Activated naive CD4-positive, alpha-beta T cell treated with anti-CD3 and anti-CD28 coated beads, Interleukin-2, amount 50 U/mL, for 24 hours (primary cell): ENCODE measurements around the gene HACD1.
"Not testable (repeated sequence)": the region's sequence is repeated elsewhere in the genome, so short reads cannot be mapped to it uniquely, and the experiment has no call there.

Source experiments
- H3K27ac Mint-ChIP-seq: one replicate; pipeline ENCODE4 v1.8.0; 2021; ENCODE audit warnings: mild to moderate bottlenecking, mixed read lengths
- H3K27me3 Mint-ChIP-seq: one replicate; pipeline ENCODE4 v1.8.0; 2021; ENCODE audit warnings: mixed read lengths
- H3K36me3 Mint-ChIP-seq: one replicate; pipeline ENCODE4 v1.8.0; 2021; ENCODE audit warnings: mixed read lengths
- H3K4me1 Mint-ChIP-seq: one replicate; pipeline ENCODE4 v1.8.0; 2021; ENCODE audit warnings: mixed read lengths
- H3K4me3 Mint-ChIP-seq: one replicate; pipeline ENCODE4 v1.8.0; 2021; ENCODE audit warnings: mild to moderate bottlenecking, mixed read lengths
- H3K9me3 Mint-ChIP-seq: one replicate; pipeline ENCODE4 v1.8.0; 2021; ENCODE audit warnings: mixed read lengths

Gene HACD1

GRCh38 chr10:17648243-17649035 is 31.3 kb upstream of the HACD1 start:
- H3K4me3 Mint-ChIP-seq, result peak overlapping the region; percentile 70
- no peaks in the 10 kb centered on the region for H3K9me3 Mint-ChIP-seq
- H3K4me1 Mint-ChIP-seq, result peaks cover 83% of the 10 kb centered on the region
- H3K36me3 Mint-ChIP-seq, result peaks cover 20% of the 10 kb centered on the region
- H3K27me3 Mint-ChIP-seq, result no peaks in the 10 kb centered on the region
- H3K27ac Mint-ChIP-seq, result peak overlapping the region; percentile 93

- Mint-ChIP-seq H3K27me3 (no peaks in the 10 kb centered on the region), H3K4me1 (peaks cover 75% of the 10 kb centered on the region), H3K36me3 (peaks cover 15% of the 10 kb centered on the region), H3K4me3 (no peak overlapping the region), H3K27ac (peak overlapping the region; percentile 10), H3K9me3 (no peaks in the 10 kb centered on the region)
These were observed 30.2 kb upstream of the HACD1 start for GRCh38 chr10:17647326-17647725.

- no peaks in the 10 kb centered on the region for H3K27me3 Mint-ChIP-seq
- peak overlapping the region; percentile 56 for H3K27ac Mint-ChIP-seq
- H3K4me3 Mint-ChIP-seq, result peak overlapping the region; percentile 99
- no peaks in the 10 kb centered on the region for H3K9me3 Mint-ChIP-seq
- peaks cover 64% of the 10 kb centered on the region for H3K4me1 Mint-ChIP-seq
- peaks cover 4% of the 10 kb centered on the region for H3K36me3 Mint-ChIP-seq
These were observed 28.6 kb upstream of the HACD1 start for GRCh38 chr10:17645621-17646345.

GRCh38 chr10:17644485-17644943 is 27.3 kb upstream of the HACD1 start:
- Mint-ChIP-seq H3K4me1 (peaks cover 53% of the 10 kb centered on the region), H3K27ac (peak overlapping the region; percentile 100), H3K27me3 (no peaks in the 10 kb centered on the region), H3K9me3 (no peaks in the 10 kb centered on the region), H3K36me3 (peaks cover 1% of the 10 kb centered on the region), H3K4me3 (peak overlapping the region; percentile 99)

- Mint-ChIP-seq H3K27me3 (no peaks in the 10 kb centered on the region), H3K36me3 (no peaks in the 10 kb centered on the region), H3K9me3 (no peaks in the 10 kb centered on the region), H3K4me1 (peaks cover 47% of the 10 kb centered on the region), H3K4me3 (peak within 1 kb of the TSS; percentile 99), H3K27ac (peak within 1 kb of the TSS; percentile 100)
These were observed 26.7 kb upstream of the HACD1 start, which contains the start of gene STAM for GRCh38 chr10:17643755-17644484. Gene STAM, plus strand, starts transcription at chr10:17644151. Its CDS starts 189 bp downstream, at chr10:17644340.

GRCh38 chr10:17643339-17643754 is 26.2 kb upstream of the HACD1 start:
- Mint-ChIP-seq H3K4me3 (peak overlapping the region; percentile 99), H3K36me3 (no peaks in the 10 kb centered on the region), H3K27me3 (no peaks in the 10 kb centered on the region), H3K9me3 (no peaks in the 10 kb centered on the region), H3K4me1 (peaks cover 42% of the 10 kb centered on the region), H3K27ac (peak overlapping the region; percentile 100)

- H3K27ac Mint-ChIP-seq, result no peak overlapping the region
- H3K36me3 Mint-ChIP-seq, result no peaks in the 10 kb centered on the region
- no peak overlapping the region for H3K4me3 Mint-ChIP-seq
- H3K27me3 Mint-ChIP-seq, result no peaks in the 10 kb centered on the region
- H3K9me3 Mint-ChIP-seq, result no peaks in the 10 kb centered on the region
- H3K4me1 Mint-ChIP-seq, result peaks cover 14% of the 10 kb centered on the region
These were observed 23.2 kb upstream of the HACD1 start for GRCh38 chr10:17640331-17640816.

GRCh38 chr10:17637869-17638268 is 20.7 kb upstream of the HACD1 start:
- peaks cover 3% of the 10 kb centered on the region for H3K4me1 Mint-ChIP-seq
- H3K4me3 Mint-ChIP-seq, result no peak overlapping the region
- H3K9me3 Mint-ChIP-seq, result no peaks in the 10 kb centered on the region
- H3K27ac Mint-ChIP-seq, result no peak overlapping the region
- H3K27me3 Mint-ChIP-seq, result no peaks in the 10 kb centered on the region
- no peaks in the 10 kb centered on the region for H3K36me3 Mint-ChIP-seq

GRCh38 chr10:17633353-17633752 is 16.2 kb upstream of the HACD1 start:
- Mint-ChIP-seq H3K27me3 (no peaks in the 10 kb centered on the region), H3K9me3 (no peaks in the 10 kb centered on the region), H3K4me1 (no peaks in the 10 kb centered on the region), H3K36me3 (no peaks in the 10 kb centered on the region), H3K27ac (no peak overlapping the region), H3K4me3 (no peak overlapping the region)

GRCh38 chr10:17632590-17632989 is 15.4 kb upstream of the HACD1 start:
- not testable (repeated sequence) for H3K4me1 Mint-ChIP-seq, H3K36me3 Mint-ChIP-seq, H3K27ac Mint-ChIP-seq, H3K9me3 Mint-ChIP-seq, H3K27me3 Mint-ChIP-seq, H3K4me3 Mint-ChIP-seq

GRCh38 chr10:17626656-17627055 is 9.5 kb upstream of the HACD1 start:
- H3K27me3 Mint-ChIP-seq, result peaks cover 2% of the 10 kb centered on the region
- H3K4me1 Mint-ChIP-seq, result no peaks in the 10 kb centered on the region
- no peak overlapping the region for H3K4me3 Mint-ChIP-seq
- H3K27ac Mint-ChIP-seq, result no peak overlapping the region
- no peaks in the 10 kb centered on the region for H3K36me3 Mint-ChIP-seq
- no peaks in the 10 kb centered on the region for H3K9me3 Mint-ChIP-seq

- Mint-ChIP-seq H3K9me3 (no peaks in the 10 kb centered on the region), H3K27ac (no peak overlapping the region), H3K36me3 (no peaks in the 10 kb centered on the region), H3K4me1 (no peaks in the 10 kb centered on the region), H3K4me3 (no peak overlapping the region), H3K27me3 (peaks cover 2% of the 10 kb centered on the region)
These were observed 7.8 kb upstream of the HACD1 start for GRCh38 chr10:17624996-17625395.

- Mint-ChIP-seq H3K9me3 (no peaks in the 10 kb centered on the region), H3K27me3 (peaks cover 15% of the 10 kb centered on the region), H3K27ac (peak overlapping the region; percentile 80)
These were observed 4.9 kb upstream of the HACD1 start for GRCh38 chr10:17622061-17622460.

GRCh38 chr10:17616403-17617030 is 657 bp downstream of the HACD1 start:
- peaks cover 13% of the 10 kb centered on the region for H3K27me3 Mint-ChIP-seq
- H3K4me1 Mint-ChIP-seq, result peaks cover 7% of the 10 kb centered on the region
- H3K4me3 Mint-ChIP-seq, result peak overlapping the region; percentile 57
- H3K9me3 Mint-ChIP-seq, result no peaks in the 10 kb centered on the region
- no peaks in the 10 kb centered on the region for H3K36me3 Mint-ChIP-seq
- no peak overlapping the region for H3K27ac Mint-ChIP-seq

More at GRCh38 chr10:17622061-17622460, 4.9 kb upstream of the HACD1 start:
- peaks cover 7% of the 10 kb centered on the region for H3K4me1 Mint-ChIP-seq
- H3K4me3 Mint-ChIP-seq, result no peak overlapping the region
- H3K36me3 Mint-ChIP-seq, result no peaks in the 10 kb centered on the region

GRCh38 chr10:17609523-17610079 is 7.6 kb downstream of the HACD1 start:
- Mint-ChIP-seq H3K9me3 (no peaks in the 10 kb centered on the region), H3K27ac (no peak overlapping the region), H3K4me1 (no peaks in the 10 kb centered on the region), H3K36me3 (no peaks in the 10 kb centered on the region), H3K4me3 (no peak overlapping the region), H3K27me3 (no peaks in the 10 kb centered on the region)
